Ammon's horn (tissue), 1 donor: ENCODE results near the gene KLLN.
A peak's percentile ranks its signal among the peaks of the same experiment; 100 is the strongest.
"Not testable (repeated sequence)": the region's sequence is repeated elsewhere in the genome, so short reads cannot be mapped to it uniquely, and the experiment has no call there.

ENCODE experiments used
- DNase-seq: peaks from one replicate; pipeline ENCODE4 v3.0.0-alpha.2; 2016; ENCODE audit warnings: low spot score

KLLN gene

GRCh38 chr10:87863053-87863943, at the start of gene KLLN, which contains the start of gene PTEN:
KLLN (minus strand) TSS chr10:87863533; CDS start chr10:87862487, 1,046 bp downstream.
PTEN (plus strand) TSS chr10:87863625; CDS start chr10:87864470, 845 bp downstream.
- peak; percentile 92 for DNase-seq

DNA sequence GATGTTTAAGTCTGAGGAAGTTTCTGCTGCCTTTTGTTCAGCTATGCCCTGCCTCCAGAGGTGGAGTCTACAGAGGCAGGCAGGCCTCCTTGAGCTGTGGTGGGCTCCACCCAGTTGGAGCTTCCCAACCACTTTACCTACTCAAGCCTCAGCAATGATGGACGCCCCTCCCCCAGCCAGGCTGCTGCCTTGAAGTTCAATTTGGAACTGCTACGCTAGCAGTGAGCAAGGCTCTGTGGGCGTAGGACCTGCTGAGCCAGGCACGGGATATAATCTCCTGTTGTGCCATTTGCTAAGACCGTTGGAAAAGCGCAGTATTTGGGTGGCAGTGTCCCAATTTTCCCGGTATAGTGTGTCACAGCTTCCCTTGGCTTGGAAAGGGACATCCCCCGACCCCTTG, 40.1 kb upstream of the KLLN start:
- DNase-seq = not testable (repeated sequence)

GRCh38 chr10:87897957-87898356, 34.6 kb upstream of the KLLN start:
- DNase-seq = not testable (repeated sequence)

- no peak for DNase-seq
Observed at GRCh38 chr10:87896216-87896615, 32.9 kb upstream of the KLLN start.

- DNase-seq = no peak
Observed at GRCh38 chr10:87895430-87895829, 32.1 kb upstream of the KLLN start.

DNA sequence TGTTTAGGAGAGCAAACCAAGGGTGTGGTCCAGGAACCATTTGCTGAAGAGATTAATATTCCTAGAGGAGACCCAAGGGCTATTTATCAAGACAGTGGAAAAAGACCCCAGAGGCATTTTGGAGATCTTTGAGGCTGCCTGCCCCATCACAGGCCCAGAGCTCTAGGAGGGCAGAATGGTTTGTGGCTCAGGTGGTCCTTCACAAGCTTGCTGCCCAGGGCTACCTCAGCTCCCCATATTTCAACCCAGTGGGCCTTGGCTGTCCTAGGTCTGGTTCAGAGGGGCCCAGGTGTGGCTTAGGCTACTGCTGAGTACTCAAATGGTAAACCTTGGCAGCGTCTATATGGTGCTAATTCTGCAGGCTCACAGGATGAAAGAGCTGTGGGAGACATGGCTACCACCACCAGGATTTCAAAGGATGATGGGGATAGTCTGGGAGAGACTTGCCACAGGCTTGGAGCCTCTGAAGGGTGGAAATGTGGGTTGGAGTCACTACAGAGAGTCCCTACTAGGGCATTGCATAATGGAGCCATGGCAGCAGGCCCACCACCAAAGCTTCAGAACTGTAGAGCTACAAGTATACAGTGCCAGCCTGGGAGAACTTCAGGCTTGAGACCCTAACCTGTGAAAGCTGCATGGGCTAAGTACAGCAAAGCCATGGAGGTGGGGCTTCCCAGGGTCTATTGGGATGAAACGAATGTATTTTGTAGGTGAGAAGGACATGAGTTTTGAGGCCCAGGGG, 24.4 kb upstream of the KLLN start:
- DNase-seq = no peak

GRCh38 chr10:87887146-87887545, 23.8 kb upstream of the KLLN start:
- DNase-seq = no peak

DNA sequence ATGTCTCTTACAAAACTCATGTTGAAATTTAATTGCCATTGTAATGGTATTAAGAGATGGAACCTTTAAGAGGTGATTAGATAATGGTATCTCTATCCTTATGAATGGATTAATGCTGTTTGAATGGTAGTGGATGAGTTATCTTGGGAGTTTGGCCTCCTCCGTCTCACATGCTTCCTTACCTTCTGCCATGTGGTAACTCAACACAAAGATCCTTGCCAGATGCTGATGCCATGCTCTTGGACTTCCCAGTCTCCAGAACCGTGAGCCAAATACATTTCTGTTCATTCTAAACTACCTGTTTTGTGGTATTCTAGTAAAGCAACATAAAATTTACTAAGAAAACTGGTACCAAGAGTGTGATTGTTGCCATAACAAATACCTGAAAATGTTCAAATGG, 23.3 kb upstream of the KLLN start:
- no peak for DNase-seq

GRCh38 chr10:87882555-87883294, 19.4 kb upstream of the KLLN start:
- DNase-seq = no peak

DNA sequence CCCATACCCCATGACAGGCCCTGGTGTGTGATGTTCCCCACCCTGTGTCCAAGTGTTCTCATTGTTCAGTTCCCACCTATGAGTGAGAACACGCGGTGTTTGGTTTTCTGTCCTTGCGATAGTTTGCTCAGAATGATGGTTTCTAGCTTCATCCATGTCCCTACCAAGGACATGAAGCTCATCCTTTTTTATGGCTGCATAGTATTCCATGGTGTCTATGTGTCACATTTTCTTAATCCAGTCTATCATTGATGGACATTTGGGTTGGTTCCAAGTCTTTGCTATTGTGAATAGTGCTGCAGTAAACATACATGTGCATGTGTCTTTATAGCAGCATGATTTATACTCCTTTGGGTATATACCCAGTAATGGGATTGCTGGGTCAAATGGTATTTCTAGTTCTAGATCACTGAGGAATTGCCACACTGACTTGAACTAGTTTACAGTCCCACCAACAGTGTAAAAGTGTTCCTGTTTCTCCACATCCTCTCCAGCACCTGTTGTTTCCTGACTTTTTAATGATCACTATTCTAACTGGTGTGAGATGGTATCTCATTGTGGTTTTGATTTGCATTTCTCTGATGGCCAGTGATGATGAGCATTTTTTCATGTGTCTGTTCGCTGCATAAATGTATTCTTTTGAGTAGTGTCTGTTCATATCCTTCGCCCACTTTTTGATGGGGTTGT, 18.2 kb upstream of the KLLN start:
- not testable (repeated sequence) for DNase-seq

- DNase-seq = no peak
Observed at GRCh38 chr10:87880336-87880735, 17.0 kb upstream of the KLLN start.

GRCh38 chr10:87878664-87879459, 15.5 kb upstream of the KLLN start:
- no peak for DNase-seq

DNA sequence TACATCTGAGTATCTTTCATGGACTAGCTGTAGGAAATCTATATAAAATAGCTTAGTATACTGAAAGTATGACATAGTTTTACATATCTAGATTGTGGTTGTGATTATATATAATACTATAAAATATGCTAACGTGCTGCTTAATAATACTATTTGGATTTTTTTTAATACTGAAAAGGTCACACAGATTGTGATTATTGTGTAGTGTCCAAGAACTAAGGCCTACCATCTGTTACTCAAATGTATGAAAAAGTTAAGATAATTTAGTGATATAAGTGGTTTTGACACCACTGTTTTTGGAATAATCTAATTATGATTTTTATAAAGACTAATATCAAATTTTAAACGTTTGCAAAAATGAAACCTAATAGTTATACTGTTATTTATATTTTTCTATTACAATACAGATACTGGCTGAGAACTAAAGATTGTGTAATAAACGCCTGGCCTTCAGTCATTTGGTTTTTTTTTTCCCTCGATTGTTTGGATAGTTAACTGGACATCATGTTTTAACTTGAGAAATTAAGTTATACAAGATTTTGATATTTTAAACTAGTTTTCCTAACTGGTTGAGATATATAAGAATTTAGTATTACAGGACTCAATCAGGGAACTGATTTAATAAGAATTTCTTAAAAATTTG, 12.7 kb upstream of the KLLN start:
- no peak for DNase-seq

DNA sequence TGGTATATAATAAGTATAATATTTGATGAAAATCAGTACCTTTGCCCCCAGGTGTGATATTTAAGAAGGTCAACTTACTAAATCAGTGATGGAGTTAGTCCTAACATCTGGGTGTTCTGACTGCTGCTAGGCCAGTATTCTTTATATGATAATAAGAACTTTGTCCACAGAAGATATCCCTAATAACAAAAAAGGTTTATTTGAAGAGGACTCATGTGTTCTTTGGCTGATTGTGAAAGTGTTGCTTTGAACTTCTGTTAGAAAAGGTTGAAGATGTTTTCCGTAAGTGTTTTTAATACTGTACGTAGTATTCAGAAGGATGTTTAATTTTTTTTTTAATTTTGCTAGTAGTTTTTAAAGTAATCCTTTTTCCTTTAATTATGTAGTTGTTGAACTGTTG, 10.3 kb upstream of the KLLN start:
- DNase-seq = no peak

- DNase-seq = no peak
Observed at GRCh38 chr10:87872828-87873227, 9.5 kb upstream of the KLLN start.

- no peak for DNase-seq
Observed at GRCh38 chr10:87869773-87870551, 6.6 kb upstream of the KLLN start.

DNA sequence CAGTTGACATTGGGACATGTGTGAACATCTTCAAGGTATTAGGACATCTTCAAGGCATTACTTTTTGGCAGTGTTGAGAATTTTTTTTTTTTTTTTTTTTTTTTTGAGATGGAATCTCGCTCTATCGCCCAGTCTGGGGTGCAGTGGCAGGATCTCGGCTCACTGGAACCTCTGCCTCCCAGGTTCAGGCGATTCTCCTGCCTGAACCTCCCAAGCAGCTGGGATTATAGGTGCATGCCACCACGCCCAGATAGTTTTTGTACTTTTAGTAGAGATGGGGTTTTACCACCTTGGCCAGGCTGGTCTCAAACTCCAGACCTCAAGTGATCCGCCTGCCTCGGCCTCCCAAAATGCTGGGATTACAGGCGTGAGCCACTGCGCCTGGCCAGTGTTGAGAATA, 5.8 kb upstream of the KLLN start:
- not testable (repeated sequence) for DNase-seq

- DNase-seq = no peak
Observed at GRCh38 chr10:87868277-87868676, 4.9 kb upstream of the KLLN start.

DNA sequence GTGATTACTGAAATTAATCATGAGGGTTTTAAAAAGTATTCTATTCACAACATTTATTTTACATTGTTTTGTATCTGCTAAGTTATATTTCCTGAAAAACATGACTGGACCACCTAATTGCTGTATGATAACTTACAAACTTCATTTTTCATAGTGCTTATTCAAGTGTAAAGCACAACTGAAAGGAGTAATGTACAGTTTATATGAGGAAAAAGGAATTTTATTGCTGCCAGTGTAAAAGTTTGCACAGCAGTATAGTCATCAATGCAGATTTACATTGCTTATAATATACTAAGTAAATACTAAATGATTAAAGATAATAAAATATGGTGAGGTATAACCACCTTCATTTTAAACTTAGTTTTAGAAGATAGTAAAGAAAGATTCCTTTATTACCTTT, 4.1 kb upstream of the KLLN start:
- DNase-seq = no peak
